HS-5 (cell line): ENCODE measurements around the gene CC2D1B.
A peak's percentile ranks its signal among the peaks of the same experiment; 100 is the strongest.
"Not testable (repeated sequence)": the region's sequence is repeated elsewhere in the genome, so short reads cannot be mapped to it uniquely, and the experiment has no call there.

Experiments
- DNase-seq: peaks from one replicate; pipeline ENCODE4 v3.0.0-alpha.2; 2012; ENCODE audit warnings: low read depth

Gene CC2D1B

GRCh38 chr1:52365746-52366516, at the start of gene CC2D1B:
Gene CC2D1B, minus strand, starts transcription at chr1:52366205. Its CDS starts 1,585 bp downstream, at chr1:52364620.
- peak; percentile 85 for DNase-seq

GRCh38 chr1:52414942-52415341, 48.9 kb upstream of the CC2D1B start:
- DNase-seq = no peak

- DNase-seq = no peak
Measured at GRCh38 chr1:52413410-52413989, 47.5 kb upstream of the CC2D1B start.

- DNase-seq = no peak
Measured at GRCh38 chr1:52404975-52405338, 39.0 kb upstream of the CC2D1B start.

GRCh38 chr1:52404116-52404974, 38.3 kb upstream of the CC2D1B start, which contains the start of the genes ORC1 and PRPF38A:
Gene ORC1, minus strand, starts transcription at chr1:52404423. Its CDS starts 2,200 bp downstream, at chr1:52402223.
Gene PRPF38A, plus strand, starts transcription at chr1:52404602. Its CDS starts 148 bp downstream, at chr1:52404750.
- DNase-seq = peak; percentile 85

GRCh38 chr1:52403566-52404115, 37.6 kb upstream of the CC2D1B start:
- peak; percentile 69 for DNase-seq

GRCh38 chr1:52402860-52403240, 36.8 kb upstream of the CC2D1B start:
- DNase-seq = no peak

- no peak for DNase-seq
Measured at GRCh38 chr1:52400131-52400530, 34.1 kb upstream of the CC2D1B start.

GRCh38 chr1:52399629-52400028, 33.6 kb upstream of the CC2D1B start:
- no peak for DNase-seq

GRCh38 chr1:52393174-52393573, 27.2 kb upstream of the CC2D1B start:
- no peak for DNase-seq

- DNase-seq = no peak
Measured at GRCh38 chr1:52386458-52386857, 20.5 kb upstream of the CC2D1B start.

- DNase-seq = no peak
Measured at GRCh38 chr1:52385376-52385775, 19.4 kb upstream of the CC2D1B start.

- not testable (repeated sequence) for DNase-seq
Measured at GRCh38 chr1:52369851-52370250, 3.8 kb upstream of the CC2D1B start.

GRCh38 chr1:52368383-52369172, 2.6 kb upstream of the CC2D1B start:
- no peak for DNase-seq

- DNase-seq = no peak
Measured at GRCh38 chr1:52367272-52367671, 1.3 kb upstream of the CC2D1B start.

GRCh38 chr1:52366517-52366827, 467 bp upstream of the CC2D1B start:
- no peak for DNase-seq

GRCh38 chr1:52365071-52365745, 797 bp downstream of the CC2D1B start:
- DNase-seq = peak; percentile 58

GRCh38 chr1:52364235-52364839, 1.7 kb downstream of the CC2D1B start:
- no peak for DNase-seq

GRCh38 chr1:52360595-52360968, 5.4 kb downstream of the CC2D1B start:
- no peak for DNase-seq

- no peak for DNase-seq
Measured at GRCh38 chr1:52359676-52360594, 6.1 kb downstream of the CC2D1B start.
